GM21528 (cell line): Measurements from ENCODE around the gene ZNF320.
"Not testable (repeated sequence)": the region's sequence is repeated elsewhere in the genome, so short reads cannot be mapped to it uniquely, and the experiment has no call there.

ENCODE experiments used
- ATAC-seq: cut with Tn5 transposase; IDR thresholded peaks from one replicate; pipeline ENCODE4 v1.9.1; 2021; ENCODE audit warnings: mild to moderate bottlenecking, moderate library complexity; ENCODE audit not compliant: unreplicated experiment, low FRiP score

ZNF320 gene

GRCh38 chr19:52922841-52923777, 25.7 kb upstream of the ZNF320 start, which contains the start of gene ZNF888:
Gene ZNF888, minus strand, starts transcription at chr19:52923428. Its CDS starts 5,555 bp downstream, at chr19:52917873.
- ATAC-seq = no peak

GRCh38 chr19:52917531-52917930, 20.1 kb upstream of the ZNF320 start:
- no peak for ATAC-seq

GRCh38 chr19:52910648-52911047, 13.2 kb upstream of the ZNF320 start:
- no peak for ATAC-seq

GRCh38 chr19:52904052-52904780, 6.8 kb upstream of the ZNF320 start:
- not testable (repeated sequence) for ATAC-seq

GRCh38 chr19:52901842-52902241, 4.4 kb upstream of the ZNF320 start:
- ATAC-seq = no peak

GRCh38 chr19:52898596-52898995, 1.2 kb upstream of the ZNF320 start:
- ATAC-seq = not testable (repeated sequence)

DNA sequence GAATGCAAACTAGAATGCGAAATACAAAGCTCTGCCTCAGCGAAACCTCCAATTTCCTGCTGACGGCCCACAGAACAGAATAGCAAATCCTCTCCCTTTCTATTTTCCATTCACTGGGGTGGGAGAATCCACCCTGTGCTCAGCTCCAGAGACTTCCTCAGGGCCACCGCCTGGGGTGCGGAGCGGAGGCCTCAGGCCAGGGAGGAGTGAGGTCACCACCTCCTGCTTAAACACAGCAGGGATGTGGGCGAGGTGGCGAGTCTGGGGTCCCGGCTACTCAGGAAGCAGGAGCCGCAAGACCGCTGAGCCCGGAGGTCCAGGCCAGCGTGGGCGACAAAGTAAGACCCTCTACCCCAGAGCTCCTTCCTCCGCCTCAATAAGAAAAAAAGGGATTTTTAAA, 666 bp upstream of the ZNF320 start:
- no peak for ATAC-seq

- ATAC-seq = no peak
Measured at GRCh38 chr19:52896431-52897137, 851 bp downstream of the ZNF320 start.

- no peak for ATAC-seq
Measured at GRCh38 chr19:52891336-52891735, 6.1 kb downstream of the ZNF320 start.

DNA sequence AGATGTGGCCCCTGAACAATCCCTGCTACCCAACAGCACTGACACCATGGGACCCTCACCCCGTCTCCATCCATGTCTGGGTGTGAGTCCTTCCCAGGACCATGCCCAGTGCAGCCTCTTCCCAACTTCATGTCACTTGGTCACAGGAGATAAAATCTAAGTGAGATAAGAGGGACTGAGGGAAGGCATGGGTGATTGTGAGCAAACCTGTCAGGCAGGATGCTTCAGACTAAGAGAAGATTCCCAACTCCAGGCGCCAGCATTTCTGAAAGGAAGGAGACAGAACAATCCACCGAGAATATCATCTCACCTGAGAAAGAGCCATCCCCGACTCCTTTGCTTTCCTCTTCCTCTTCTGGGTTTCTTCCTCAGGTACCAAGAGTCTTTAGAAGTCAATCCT, 7.5 kb downstream of the ZNF320 start:
- ATAC-seq = no peak

GRCh38 chr19:52889076-52889475, 8.4 kb downstream of the ZNF320 start:
- no peak for ATAC-seq

DNA sequence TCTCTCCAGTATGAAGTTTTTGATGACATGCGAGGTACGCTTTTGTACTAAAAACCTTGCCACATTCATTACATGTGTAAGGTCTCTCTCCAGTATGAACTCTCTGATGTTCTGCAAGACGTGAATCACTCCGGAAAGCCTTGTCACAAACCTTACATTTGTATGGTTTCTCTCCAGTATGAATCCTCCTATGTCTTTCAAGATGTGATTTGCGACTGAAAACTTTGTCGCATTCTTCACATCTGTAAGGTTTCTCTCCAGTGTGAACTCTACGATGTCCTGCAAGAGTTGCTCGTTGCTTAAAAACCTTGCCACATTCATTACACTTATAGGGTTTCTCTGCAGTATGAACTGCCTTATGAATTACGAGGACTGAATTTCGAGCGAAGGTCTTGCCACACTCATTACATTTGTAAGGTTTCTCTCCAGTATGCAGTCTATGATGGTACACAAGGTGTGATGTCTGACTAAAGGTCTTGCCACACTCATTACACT, 16.5 kb downstream of the ZNF320 start:
- no peak for ATAC-seq

GRCh38 chr19:52872996-52873395, 24.4 kb downstream of the ZNF320 start:
- not testable (repeated sequence) for ATAC-seq

- no peak for ATAC-seq
Measured at GRCh38 chr19:52871466-52871865, 26.0 kb downstream of the ZNF320 start.

- not testable (repeated sequence) for ATAC-seq
Measured at GRCh38 chr19:52868031-52868430, 29.4 kb downstream of the ZNF320 start.

- ATAC-seq = peak; percentile 93
Measured at GRCh38 chr19:52857378-52858191, 39.9 kb downstream of the ZNF320 start, which contains the start of gene ZNF468. Gene ZNF468, minus strand, starts transcription at chr19:52857619. Its CDS starts 3,347 bp downstream, at chr19:52854272.

DNA sequence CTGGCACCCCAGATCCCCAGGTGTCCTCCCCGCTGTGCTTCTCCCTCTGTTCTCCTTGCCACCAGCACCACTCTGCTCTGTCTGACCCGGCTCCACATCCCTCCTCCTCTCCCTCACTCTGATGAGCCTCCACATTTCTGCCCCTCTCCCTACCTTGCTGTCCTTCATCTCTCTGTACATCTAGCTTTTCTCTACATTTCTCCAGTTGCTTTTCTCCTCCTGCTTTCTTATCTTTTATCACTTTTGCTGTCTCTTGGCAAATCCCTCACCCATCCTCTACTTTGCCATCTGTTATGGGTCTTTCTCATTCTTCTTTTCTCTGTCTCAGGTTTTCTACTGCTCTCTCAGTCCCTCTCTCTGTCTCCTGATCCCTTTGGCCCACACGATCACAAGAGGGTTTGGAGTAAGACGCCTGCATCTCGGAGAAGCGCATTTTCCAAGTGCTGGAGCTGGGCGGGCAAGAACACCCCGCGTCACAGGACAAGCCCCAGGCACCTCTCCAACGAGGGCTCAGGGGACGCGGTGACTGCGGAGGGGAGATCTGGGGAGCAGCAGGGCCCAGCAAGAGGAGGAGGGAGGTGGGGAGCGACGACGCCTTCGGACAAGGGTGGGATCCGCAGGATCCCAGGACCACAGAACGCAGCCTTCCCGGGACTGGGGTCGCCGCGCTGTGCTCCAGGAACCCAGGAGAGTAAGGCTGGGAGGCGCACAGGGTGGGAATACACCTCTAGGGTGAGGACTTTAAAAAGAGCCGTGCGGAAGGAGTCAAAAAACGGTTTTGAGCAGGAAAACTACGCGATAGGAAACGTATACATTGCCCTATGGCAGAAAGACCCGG, 40.7 kb downstream of the ZNF320 start:
- peak; percentile 25 for ATAC-seq
